Lower leg skin (tissue), 3 donors: ENCODE measurements around the gene TAGLN.

ENCODE experiments used
- POLR2A ChIP-seq, 2 donors: fragments of 450-650 bp; IDR thresholded peaks; one replicate each; pipeline ENCODE4 v1.6.1; 2016 to 2017; ENCODE audit warnings: antibody characterized with exemption in 2 of 2, mild to moderate bottlenecking in 1 of 2, moderate library complexity in 1 of 2
- TF ChIP-seq, protein P1 (sequence below), 3 donors: fragments of 450-650 bp; IDR thresholded peaks; one replicate each; pipeline ENCODE4 v1.5.1; 2016; ENCODE audit warnings: antibody characterized with exemption in 3 of 3, mild to moderate bottlenecking in 3 of 3, moderate library complexity in 2 of 3

DNA sequence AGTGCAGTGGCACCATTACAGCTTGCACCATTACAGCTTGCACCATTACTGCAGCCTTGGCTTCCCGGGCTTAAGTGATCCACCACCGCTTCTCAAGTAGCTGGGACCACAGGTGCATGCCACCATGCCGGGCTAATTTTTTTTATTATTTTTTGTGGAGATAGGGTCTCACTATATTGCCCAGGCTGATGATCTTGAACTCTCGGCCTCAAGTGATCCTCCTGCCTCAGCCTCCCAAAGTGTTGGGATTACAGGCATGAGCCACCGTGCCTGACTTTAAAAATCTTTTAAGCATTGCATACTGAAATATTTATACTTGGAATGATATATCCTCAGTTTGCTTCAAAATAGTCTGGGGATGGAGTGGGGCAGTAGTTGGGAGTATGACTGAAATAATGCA is 44.7 kb upstream of the TAGLN start:
- TF ChIP-seq, protein P1, sequence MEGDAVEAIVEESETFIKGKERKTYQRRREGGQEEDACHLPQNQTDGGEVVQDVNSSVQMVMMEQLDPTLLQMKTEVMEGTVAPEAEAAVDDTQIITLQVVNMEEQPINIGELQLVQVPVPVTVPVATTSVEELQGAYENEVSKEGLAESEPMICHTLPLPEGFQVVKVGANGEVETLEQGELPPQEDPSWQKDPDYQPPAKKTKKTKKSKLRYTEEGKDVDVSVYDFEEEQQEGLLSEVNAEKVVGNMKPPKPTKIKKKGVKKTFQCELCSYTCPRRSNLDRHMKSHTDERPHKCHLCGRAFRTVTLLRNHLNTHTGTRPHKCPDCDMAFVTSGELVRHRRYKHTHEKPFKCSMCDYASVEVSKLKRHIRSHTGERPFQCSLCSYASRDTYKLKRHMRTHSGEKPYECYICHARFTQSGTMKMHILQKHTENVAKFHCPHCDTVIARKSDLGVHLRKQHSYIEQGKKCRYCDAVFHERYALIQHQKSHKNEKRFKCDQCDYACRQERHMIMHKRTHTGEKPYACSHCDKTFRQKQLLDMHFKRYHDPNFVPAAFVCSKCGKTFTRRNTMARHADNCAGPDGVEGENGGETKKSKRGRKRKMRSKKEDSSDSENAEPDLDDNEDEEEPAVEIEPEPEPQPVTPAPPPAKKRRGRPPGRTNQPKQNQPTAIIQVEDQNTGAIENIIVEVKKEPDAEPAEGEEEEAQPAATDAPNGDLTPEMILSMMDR (IDR thresholded peaks at IDR 0.05): no peak
- TF ChIP-seq POLR2A (IDR thresholded peaks at IDR 0.05): no peak
